Fibroblast of skin of right quadriceps (primary cell): ENCODE results near the gene MAP3K2.

Source experiments
- DNase-seq: peaks from one replicate; pipeline ENCODE4 v3.0.0-alpha.2; 2013

Gene MAP3K2

DNA sequence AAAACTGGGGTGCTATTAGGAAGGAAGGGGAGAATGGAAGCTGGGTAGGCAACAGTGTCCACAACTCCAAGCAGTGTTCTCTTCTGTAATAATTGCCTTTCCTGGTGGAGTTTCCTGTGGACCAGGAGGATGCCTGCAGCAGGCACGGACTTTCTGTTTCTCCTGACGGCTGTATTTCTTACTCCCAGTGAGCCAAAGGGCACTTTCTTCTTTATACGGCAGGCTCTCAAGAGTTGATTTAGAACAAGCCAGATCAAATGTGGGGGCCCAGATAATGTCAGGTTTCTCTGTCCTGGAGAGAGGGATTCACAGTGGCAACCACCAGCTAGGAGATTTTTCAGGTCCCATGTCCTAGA lies 17.5 kb upstream of the MAP3K2 start:
- no peak for DNase-seq

GRCh38 chr2:127404466-127405254 lies 16.9 kb upstream of the MAP3K2 start:
- no peak for DNase-seq

DNA sequence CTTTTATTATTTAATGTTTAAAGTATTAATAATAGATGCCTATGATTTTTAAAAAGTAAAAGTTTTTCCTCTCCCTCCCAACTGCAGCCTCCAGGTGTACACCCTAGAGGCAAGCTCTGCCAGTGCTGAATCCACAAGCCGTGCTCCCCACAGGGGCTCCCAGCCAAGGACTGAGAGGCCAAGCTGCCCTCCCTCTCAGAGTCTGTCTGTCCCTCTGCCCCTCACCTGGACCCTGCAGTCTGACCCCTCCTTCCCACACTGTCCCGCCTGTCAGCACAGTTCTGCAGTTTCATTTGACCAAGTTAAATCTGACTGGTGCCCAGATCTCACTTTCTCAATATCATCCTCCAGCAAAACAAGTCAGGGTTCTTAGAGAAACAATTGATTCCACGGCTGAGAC lies 15.7 kb upstream of the MAP3K2 start:
- DNase-seq, result no peak

DNA sequence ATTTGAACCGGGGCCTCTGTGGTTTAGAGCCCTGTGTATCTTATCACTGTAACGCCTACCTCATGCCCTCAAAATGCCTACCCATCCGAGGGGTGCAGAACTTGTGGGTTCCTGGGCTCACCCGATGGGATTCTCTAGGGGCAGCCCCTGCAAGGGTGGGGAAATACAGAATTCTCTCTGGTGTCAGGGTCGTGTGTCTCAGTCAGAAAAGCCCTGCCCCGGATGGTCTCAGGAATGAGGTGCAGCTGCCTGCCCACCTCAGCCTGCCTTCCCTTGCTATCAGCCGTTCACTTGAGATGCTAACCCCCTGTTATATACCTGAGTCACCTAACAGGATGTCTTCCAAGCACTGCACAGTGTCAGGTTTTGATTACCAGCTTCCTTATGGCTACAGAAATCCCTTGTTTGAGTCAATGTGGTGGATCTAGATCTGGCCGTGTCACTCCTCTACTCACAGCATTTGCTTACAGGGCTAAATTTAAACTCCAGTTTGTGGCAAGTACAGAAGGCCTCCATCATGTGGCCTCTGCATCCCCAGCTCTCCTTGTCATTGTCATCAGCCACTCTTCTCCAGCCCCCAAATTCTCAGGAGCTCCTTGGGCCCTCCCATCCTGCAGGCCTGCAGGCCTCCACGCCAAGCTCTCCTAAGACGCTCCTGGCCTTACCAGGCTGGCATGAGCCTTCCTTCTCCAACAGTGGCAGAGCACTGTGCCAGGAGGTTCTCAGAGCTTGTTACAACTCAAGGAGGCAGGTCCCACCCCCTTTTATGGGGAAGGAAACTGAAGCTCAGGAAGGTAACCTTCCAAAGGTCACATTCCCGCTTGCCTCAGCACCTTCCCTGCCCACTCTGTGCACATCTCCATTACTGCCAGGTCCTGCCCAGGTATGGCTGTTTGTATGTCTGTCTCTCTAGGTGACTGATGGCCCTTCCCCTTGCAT lies 14.3 kb upstream of the MAP3K2 start:
- no peak for DNase-seq

DNA sequence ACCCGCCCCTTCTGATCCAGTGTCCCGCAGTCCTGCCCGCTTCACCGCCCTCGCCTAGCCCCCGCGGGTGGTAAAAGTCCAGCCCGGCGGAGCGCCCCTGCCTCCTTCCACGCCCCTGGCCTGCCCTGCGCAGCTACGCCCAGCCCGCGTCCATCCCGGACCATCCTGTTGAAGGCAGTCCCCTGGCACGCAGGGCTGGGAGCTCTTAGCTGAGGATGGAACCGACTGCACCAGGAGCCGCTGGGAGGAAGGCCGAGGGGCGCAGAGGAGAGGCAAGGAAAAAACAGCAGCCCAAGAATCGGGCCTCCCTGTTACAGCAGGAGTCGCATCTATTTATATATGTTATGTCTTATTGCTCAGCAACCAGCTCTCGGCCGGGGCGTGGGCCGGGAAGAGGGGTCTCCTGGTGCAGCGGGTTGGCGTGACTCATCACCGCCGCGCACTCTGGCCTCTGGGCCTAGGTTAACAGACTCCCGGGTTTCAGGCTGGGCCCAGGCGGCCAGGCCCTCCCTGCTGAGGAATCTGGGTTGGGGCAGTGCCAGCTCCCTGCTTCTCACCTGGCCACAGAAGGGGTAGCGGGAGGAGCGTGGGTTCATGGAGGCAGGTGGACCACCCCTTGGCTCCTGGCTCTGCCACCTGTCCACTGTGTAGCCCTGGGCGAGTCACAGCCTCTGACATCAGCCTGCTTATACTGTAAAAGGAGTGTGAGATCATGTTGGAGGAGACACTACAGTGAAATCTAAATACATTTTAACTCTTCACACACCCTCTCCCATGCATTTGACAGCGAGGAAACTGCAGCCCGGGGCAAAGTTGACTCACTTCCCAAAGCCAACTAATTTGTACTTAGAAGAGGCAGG lies 13.4 kb upstream of the MAP3K2 start:
- DNase-seq, result peak; percentile 41

DNA sequence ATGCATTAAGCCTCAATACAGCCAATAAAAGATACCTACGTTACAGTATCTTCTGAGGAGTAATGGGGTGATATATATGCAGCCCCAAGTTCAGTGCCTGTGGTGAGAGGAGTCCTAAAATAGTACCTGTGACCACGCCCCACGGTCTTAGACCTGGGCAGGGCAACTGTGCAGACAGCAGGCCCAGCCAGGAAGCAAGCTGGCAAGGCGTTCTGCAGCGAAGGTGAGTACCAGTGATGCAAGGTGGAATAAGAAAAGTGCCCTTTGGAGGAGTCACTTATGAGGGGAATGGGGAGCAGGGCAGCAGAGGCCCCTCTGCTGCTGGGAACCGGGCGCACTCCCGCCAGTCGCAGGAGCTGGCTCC lies 12.7 kb upstream of the MAP3K2 start:
- DNase-seq, result no peak

DNA sequence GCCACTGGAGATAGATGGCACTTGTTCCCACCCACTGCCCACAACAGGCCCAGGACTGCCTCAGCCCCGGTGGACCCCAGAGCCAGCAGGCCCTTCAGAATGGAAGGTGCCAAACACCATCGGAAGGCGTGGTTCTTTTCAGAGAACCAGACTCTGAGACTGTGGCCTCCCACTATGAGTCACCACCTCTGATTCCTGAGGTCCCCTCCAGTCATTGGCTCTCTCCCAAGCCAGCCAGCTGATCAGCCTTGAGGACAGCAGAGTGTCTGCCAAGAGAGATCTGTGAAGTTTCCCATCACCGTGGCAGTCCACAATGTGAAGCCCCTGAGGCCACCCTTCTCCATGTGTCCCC lies 10.4 kb upstream of the MAP3K2 start:
- peak; percentile 93 for DNase-seq

DNA sequence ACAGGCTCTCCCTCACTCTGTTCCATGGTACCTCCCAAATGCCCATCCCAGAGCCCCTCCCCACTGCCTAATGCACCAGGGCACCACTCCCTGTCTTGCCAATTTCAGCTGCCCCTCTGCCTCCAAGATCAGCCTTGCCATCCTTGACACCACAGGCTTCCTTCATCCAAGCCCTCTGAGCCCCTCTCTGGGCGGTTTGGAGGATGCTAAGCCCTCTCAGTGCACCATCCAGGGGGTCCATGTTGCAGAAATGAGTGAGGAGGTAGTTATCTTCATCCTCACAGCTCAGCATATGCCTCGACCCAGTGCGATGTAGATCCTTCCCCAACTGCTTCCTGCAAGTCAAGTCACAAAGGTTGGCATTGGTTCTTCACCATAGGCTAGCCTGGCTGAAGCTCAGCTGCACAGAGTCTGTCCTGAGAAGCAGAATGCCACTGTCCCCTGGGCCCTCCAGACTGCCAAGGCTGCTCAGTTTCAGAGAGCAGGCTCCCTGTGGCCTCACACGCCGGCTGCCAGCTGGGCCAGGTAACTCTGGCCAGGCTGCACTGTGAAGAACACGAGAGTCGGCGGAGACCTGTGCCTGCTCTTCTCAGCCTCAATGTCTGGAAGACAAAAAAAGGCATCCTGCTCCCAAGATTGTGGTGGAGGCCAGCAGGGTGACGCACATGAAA lies 9.9 kb upstream of the MAP3K2 start:
- no peak for DNase-seq

DNA sequence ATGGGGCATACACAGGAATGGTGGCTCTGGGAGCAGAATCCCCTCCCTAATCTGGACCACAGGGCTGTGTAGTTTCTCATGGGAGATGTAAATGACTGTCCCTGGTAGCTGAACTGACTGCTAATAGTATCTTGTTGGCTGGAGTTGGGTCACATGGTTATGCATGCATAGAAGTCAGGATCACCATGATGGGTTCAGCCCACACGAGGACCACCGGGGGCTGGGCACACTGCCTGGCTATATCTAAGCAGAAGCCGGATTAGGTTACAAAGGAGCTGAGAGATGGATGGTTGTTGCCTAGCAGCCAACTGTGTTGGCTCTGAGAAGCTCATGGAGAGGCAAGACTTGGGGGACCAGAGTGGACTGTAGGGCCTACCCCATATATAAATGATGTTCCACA lies 6.7 kb upstream of the MAP3K2 start:
- DNase-seq, result no peak

- no peak for DNase-seq
Observed at GRCh38 chr2:127392828-127393578, 5.2 kb upstream of the MAP3K2 start.

- DNase-seq, result no peak
Observed at GRCh38 chr2:127392133-127392827, 4.5 kb upstream of the MAP3K2 start.

GRCh38 chr2:127389778-127390435 lies 2.1 kb upstream of the MAP3K2 start:
- no peak for DNase-seq

- no peak for DNase-seq
Observed at GRCh38 chr2:127388423-127389164, 819 bp upstream of the MAP3K2 start.

DNA sequence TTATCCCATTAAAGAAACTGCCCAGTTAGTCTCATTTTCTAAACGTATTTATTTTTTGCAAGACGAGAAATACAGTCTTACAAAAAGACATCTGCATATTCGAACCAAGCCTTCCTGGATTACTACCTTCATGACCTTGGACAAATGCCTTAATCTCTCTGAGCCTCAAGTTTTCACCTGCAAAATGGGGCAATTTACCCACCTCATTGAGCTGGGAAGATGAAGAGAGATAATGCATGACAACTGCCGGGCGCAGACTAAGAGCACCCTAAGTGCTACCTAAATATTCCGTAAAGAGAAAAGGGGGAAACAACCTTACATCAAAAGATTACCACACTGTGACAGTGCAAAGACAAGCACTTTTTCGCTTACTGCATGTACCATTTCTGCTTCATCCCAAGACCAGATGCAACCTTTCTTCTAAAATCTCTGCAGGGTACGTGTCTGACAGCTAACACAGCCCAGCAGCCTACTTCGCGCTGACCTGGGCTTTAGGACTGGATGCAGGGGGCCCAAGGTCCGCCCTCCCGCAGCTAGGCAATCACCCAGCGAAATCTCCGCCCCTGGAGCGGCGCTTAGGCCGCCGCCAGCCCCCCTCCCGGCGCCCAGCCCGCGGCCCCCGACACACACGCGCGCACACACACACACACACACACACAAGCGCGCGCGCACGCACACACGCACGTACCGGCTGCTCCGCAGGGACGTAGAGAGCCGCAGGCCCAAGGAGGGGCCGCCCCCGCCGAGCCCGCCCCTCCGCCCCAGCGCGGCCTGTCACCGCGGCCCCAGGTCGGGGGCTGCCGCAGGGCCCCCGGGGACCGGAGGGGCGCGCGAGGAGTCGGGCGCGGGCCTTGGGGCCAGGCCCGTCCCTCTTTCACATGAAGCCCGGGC lies 766 bp downstream of the MAP3K2 start:
- peak; percentile 91 for DNase-seq

DNA sequence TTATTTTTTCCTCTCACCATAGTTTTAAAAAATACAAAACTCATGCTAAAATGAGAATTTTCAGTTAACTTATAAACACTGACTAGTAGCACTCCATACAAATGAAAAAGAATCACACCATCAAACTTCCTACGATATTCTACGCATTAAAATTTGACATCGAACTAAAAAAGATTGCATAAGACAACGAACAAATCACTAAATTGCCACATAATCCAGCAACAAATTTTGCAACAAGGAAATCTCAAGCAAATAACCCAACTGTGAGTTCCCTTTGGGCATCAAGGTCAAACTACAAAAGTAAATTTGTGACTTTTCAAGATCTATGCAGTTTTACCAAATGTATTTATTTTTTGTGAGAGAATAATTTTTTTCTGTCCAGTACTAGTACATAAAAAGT lies 1.5 kb downstream of the MAP3K2 start:
- no peak for DNase-seq

DNA sequence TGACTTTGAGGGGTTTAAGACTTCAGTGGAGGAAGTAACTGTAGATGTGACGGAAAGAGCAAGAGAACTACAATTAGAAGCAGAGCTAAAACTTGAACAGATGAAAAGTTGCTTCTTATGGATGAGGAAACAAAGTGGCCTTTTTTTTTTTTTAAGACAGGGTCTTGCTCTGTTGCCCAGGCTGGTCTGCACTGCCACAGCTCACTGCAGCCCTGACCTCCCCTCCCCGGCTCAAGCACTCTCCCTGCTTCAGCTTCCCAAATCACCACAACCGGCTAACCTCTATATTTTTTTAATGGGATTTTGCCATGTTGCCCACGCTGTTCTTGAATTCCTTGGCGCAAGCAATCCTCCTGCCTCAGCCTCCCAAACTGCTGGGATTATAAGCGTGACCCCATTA lies 3.2 kb downstream of the MAP3K2 start:
- no peak for DNase-seq

DNA sequence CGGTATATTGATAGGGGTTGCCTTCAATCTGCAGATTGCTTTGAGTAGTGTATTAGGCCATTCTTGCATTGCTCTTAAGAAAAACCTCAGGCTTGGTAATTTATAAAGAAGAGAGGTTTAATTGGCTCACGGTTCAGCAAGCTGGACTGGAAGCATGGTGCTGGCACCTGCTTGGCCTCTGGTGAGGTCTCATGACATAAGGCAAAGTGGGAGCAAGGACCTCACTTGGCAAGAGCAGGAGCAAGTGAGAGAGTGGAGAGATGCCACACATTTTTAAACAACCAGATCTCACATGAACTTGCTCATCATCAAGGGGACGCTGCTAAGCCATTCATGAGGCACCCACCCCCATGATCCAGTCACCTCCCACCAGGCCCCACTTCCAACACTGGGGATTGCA lies 4.9 kb downstream of the MAP3K2 start:
- no peak for DNase-seq

- no peak for DNase-seq
Observed at GRCh38 chr2:127381762-127382161, 6.0 kb downstream of the MAP3K2 start.
